ENCODE data around the gene C2orf74. TPM values are rescaled to one million over a fixed set of nuclear protein-coding genes. Genes with fewer than 3 reads are reported as not detected.

Gene C2orf74
- total RNA-seq, 2 experiments from 2014 or later: 10.0 to 14.2 TPM

Other genes with a start within 250 kb of the C2orf74 start
- 10 to 100 TPM; 14.4 to 19.9 TPM for gene PEX13, start 144.5 kb upstream of the C2orf74 start, total RNA-seq
- gene PUS10, start 143.9 kb upstream of the C2orf74 start, total RNA-seq: 1 to 10 TPM; 8.5 to 8.9 TPM
- 1 to 10 TPM; 2.5 to 3.0 TPM for gene SANBR, start 96.3 kb upstream of the C2orf74 start, total RNA-seq